ENCODE measurements around the gene C11orf54.
"Not testable (repeated sequence)": the region's sequence is repeated elsewhere in the genome, so short reads cannot be mapped to it uniquely, and the experiment has no call there.

C11orf54 gene

GRCh38 chr11:93772123-93772522 is 30.7 kb downstream of the C11orf54 start:
- no peak for DNase-seq

DNA sequence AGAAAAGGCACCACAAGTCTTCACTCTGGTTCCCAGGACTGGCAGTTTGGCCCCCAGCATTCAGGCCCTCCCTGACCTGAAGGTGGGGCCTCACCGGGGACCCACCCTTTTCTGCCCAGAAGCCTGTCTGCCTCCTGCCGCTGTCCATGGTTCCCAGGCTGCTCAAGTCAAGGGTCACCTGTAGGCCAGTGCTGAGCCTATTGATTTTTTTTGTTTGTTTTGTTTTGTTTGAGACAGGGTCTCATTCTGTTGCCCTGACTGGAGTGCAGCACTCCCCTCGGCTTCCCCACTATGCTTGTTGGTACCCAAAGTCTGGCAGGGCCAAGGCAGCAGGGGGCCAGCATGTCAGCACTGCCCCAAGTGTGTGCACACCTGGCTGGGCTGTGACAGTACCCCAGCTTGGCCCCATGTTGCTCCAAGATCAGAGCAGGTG is 31.6 kb downstream of the C11orf54 start:
- DNase-seq: no peak

- DNase-seq: no peak
These were observed 32.2 kb downstream of the C11orf54 start for GRCh38 chr11:93773601-93774200.

- DNase-seq: not testable (repeated sequence)
These were observed 33.1 kb downstream of the C11orf54 start for GRCh38 chr11:93774560-93774959.

GRCh38 chr11:93775289-93775688 is 33.8 kb downstream of the C11orf54 start:
- no peak for DNase-seq

DNA sequence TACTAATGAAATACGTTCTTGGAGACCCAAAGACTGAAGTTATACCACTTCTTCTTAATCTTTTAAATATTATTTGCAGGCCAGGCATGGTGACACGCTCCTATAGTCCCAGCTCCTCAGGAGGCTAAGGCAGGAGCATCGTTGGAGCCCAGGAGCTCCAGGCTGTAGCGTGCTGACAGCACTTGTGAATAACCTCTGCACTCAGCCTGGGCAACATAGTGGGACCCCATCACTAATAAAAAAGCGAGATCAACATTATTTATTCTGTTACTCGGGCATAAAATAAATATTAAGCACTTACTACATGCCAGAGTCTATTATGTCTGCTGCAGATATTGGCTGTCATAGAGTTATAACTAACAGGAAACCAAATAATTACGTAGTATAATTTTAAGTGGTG is 41.9 kb downstream of the C11orf54 start:
- DNase-seq: no peak

DNA sequence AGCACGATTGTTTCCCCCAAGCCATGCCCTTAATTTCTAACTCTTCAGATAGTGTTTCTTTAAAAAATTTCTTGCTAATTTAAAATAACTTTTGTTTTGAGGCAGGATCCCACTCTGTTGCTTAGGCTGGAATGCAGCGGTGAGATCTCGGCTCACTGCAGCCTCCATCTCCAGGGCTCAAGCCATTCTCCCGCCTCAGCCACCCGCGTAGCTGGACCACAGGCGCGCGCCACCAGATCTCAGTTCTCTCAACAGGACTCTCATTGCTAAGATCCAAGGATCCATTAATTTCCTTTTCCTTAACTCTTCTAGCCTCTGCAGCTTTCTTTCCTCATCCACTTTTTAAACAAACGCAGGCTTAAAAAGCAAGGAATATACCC is 42.3 kb downstream of the C11orf54 start:
- DNase-seq: no peak

- peak; percentile 87 for DNase-seq
These were observed 42.9 kb downstream of the C11orf54 start, which contains the start of gene MED17 for GRCh38 chr11:93784145-93784934. MED17 (plus strand) TSS chr11:93784282; CDS start chr11:93784514, 232 bp downstream.

DNA sequence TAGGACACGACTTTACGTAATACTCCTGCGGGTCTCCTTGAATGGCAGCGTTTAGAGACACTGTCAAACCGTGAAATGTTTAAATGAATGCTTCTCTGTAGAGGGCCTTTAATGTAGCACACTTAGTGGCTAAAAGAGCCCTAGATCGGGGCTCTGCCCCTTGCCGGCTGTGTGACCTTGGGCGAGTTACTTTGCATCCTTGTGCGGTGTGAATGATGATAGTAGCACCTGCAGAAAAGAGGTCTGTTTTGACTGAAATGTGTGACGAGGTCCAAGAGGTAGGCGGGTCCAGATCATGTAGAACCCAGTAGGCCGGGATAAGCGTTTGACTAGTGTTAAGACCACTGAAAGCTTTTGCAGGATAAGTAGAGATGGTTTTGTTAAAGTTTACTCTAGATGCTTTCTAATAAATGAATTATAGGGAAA is 43.5 kb downstream of the C11orf54 start:
- DNase-seq: no peak

- DNase-seq: no peak
These were observed 50.0 kb downstream of the C11orf54 start for GRCh38 chr11:93791493-93791892.

- no peak for DNase-seq
These were observed 55.2 kb downstream of the C11orf54 start for GRCh38 chr11:93796441-93797231.

DNA sequence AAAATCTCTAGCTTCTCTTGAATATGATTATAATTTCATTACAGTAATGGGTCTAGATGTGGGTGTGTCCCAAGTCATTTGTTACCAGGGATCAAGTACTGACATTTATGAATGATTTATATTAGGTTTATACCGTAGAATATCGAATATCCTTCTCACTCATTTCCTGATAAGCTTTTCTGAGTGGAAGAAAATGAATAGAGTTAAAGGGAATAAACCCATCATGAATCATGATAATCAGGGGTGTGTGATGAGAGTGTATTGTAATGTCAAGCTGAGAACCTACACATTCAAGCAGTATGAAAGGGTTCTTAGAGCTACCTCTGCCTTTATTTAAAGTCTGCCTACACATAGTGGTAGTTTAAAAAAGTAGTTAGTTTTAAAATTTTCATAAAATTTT is 59.9 kb downstream of the C11orf54 start:
- no peak for DNase-seq

- DNase-seq: no peak
These were observed 63.4 kb downstream of the C11orf54 start for GRCh38 chr11:93804879-93805278.

- DNase-seq: no peak
These were observed 66.5 kb downstream of the C11orf54 start for GRCh38 chr11:93807980-93808379.

GRCh38 chr11:93813974-93814373 is 72.5 kb downstream of the C11orf54 start:
- DNase-seq: no peak
